GM12878 (cell line): ENCODE data around the gene CDKN2B-AS1. TPM values are rescaled to one million over a fixed set of nuclear protein-coding genes. Genes with fewer than 3 reads are reported as not detected.

Source experiments
- ATF3 ChIP-seq: IDR thresholded peaks from 2 replicates; pipeline ENCODE4 v1.6.1; 2011; ENCODE audit warnings: low read depth, mild to moderate bottlenecking, low read length, moderate library complexity, borderline replicate concordance; ENCODE audit errors: extremely low read depth
- CHD4 ChIP-seq: fragments of 200-600 bp; sonication (generic); IDR thresholded peaks from 2 replicates; pipeline ENCODE4 v1.6.1; 2016; ENCODE audit warnings: mild to moderate bottlenecking
- CREB1 ChIP-seq: IDR thresholded peaks from 2 replicates; pipeline ENCODE4 v1.6.1; 2012; ENCODE audit warnings: low read depth, mild to moderate bottlenecking, inconsistent platforms
- E4F1 ChIP-seq: fragments of 450-650 bp; IDR thresholded peaks from 2 replicates; pipeline ENCODE4 v1.6.1; 2018; ENCODE audit warnings: borderline replicate concordance, mild to moderate bottlenecking; ENCODE audit not compliant: partially characterized antibody
- EED ChIP-seq: sonication (generic); IDR thresholded peaks from 2 replicates; pipeline ENCODE4 v1.6.1; 2016; ENCODE audit warnings: antibody characterized with exemption, low read depth
- NFXL1 ChIP-seq: fragments of 450-650 bp; IDR thresholded peaks from 2 replicates; pipeline ENCODE4 v1.6.1; 2017; ENCODE audit warnings: antibody characterized with exemption, mild to moderate bottlenecking, borderline replicate concordance
- PBX3 ChIP-seq: IDR thresholded peaks from 2 replicates; pipeline ENCODE4 v1.6.1; 2011; ENCODE audit warnings: mild to moderate bottlenecking, low read depth, low read length, moderate library complexity; ENCODE audit not compliant: insufficient replicate concordance
- PML ChIP-seq: IDR thresholded peaks from 2 replicates; pipeline ENCODE4 v1.6.1; 2012; ENCODE audit warnings: low read length, inconsistent platforms
- STAT3 ChIP-seq: IDR thresholded peaks from 2 replicates; pipeline ENCODE4 v1.6.1; 2011; ENCODE audit warnings: low read depth, low read length, improper control_type of control experiment
- TCF12 ChIP-seq: IDR thresholded peaks from 2 replicates; pipeline ENCODE4 v1.6.1; 2011; ENCODE audit warnings: low read depth, mild to moderate bottlenecking, low read length
- ZNF592 ChIP-seq: fragments of 450-650 bp; IDR thresholded peaks from 2 replicates; pipeline ENCODE4 v1.6.1; 2017; ENCODE audit warnings: mild to moderate bottlenecking, moderate library complexity
- polyA plus RNA-seq, 11 experiments: library from polyadenylated mRNA; depleted of rRNA in 4 of 11; unstranded in 6 of 11; stranded (reverse) in 5 of 11; fragments of >200 nt; fragmentation: Nextera tagmentation in 4 of 11; fragmentation: Illumina TruSeq in 1 of 11; extraction: Ambion mirVana in 4 of 11; extraction: Trizol in 1 of 11; gene quantifications; 1 replicate in 1 of 11; 2 replicates in 10 of 11; pipeline versions ENCODE4 v1.2.1 to v1.2.3, GENCODE V29; 2011 to 2016; ENCODE audit warnings: inconsistent platforms in 2 of 11, missing spikeins in 2 of 11, low read depth in 1 of 11
- total RNA-seq, 4 experiments: library from RNA; depleted of rRNA in 3 of 4; stranded (reverse); fragments of >200 nt in 3 of 4; fragmentation: Illumina TruSeq in 1 of 4; extraction: Trizol in 1 of 4; gene quantifications; 2 replicates each; pipeline versions ENCODE4 v1.2.1 to v1.2.3, GENCODE V29; 2013 to 2021
- TF ChIP-seq, protein P1 (sequence below): fragments of 450-650 bp; IDR thresholded peaks from 2 replicates; pipeline ENCODE4 v1.6.1; 2017; ENCODE audit warnings: mild to moderate bottlenecking, low read depth, inconsistent platforms; ENCODE audit not compliant: poor library complexity, severe bottlenecking
- TF ChIP-seq, protein P2 (sequence below): fragments of 150-350 bp; IDR thresholded peaks from 2 replicates; pipeline ENCODE4 v1.6.1; 2014; ENCODE audit warnings: mild to moderate bottlenecking, low read depth, low read length
- TF ChIP-seq, protein P3 (sequence below): fragments of 450-650 bp; IDR thresholded peaks from 2 replicates; pipeline ENCODE4 v1.6.1; 2016; ENCODE audit warnings: mild to moderate bottlenecking

CDKN2B-AS1 gene
- total and polyA plus RNA-seq, 10 of the 15 experiments (the other 5 are each of a cell fraction or from before 2014, with no cell fraction given): 0.22 to 2.2 (median 1.0) TPM; not detected in 1

- TF ChIP-seq, protein P1, sequence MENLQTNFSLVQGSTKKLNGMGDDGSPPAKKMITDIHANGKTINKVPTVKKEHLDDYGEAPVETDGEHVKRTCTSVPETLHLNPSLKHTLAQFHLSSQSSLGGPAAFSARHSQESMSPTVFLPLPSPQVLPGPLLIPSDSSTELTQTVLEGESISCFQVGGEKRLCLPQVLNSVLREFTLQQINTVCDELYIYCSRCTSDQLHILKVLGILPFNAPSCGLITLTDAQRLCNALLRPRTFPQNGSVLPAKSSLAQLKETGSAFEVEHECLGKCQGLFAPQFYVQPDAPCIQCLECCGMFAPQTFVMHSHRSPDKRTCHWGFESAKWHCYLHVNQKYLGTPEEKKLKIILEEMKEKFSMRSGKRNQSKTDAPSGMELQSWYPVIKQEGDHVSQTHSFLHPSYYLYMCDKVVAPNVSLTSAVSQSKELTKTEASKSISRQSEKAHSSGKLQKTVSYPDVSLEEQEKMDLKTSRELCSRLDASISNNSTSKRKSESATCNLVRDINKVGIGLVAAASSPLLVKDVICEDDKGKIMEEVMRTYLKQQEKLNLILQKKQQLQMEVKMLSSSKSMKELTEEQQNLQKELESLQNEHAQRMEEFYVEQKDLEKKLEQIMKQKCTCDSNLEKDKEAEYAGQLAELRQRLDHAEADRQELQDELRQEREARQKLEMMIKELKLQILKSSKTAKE: no peak
- no peak for TF ChIP-seq E4F1
- TF ChIP-seq TCF12: peak; percentile 87
- no peak for TF ChIP-seq ATF3
- TF ChIP-seq CREB1: peak; percentile 25; the same call in 1 of the 2 replicates
- TF ChIP-seq, protein P2, sequence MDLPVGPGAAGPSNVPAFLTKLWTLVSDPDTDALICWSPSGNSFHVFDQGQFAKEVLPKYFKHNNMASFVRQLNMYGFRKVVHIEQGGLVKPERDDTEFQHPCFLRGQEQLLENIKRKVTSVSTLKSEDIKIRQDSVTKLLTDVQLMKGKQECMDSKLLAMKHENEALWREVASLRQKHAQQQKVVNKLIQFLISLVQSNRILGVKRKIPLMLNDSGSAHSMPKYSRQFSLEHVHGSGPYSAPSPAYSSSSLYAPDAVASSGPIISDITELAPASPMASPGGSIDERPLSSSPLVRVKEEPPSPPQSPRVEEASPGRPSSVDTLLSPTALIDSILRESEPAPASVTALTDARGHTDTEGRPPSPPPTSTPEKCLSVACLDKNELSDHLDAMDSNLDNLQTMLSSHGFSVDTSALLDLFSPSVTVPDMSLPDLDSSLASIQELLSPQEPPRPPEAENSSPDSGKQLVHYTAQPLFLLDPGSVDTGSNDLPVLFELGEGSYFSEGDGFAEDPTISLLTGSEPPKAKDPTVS: no peak
- peak; percentile 69 for TF ChIP-seq PML
- no peak for TF ChIP-seq CHD4
- TF ChIP-seq ZNF592: no peak
- TF ChIP-seq PBX3: peak; percentile 33
- TF ChIP-seq NFXL1: no peak
- TF ChIP-seq STAT3: no peak
- peak; percentile 55; the same call in 1 of the 2 replicates for TF ChIP-seq EED
- TF ChIP-seq, protein P3, sequence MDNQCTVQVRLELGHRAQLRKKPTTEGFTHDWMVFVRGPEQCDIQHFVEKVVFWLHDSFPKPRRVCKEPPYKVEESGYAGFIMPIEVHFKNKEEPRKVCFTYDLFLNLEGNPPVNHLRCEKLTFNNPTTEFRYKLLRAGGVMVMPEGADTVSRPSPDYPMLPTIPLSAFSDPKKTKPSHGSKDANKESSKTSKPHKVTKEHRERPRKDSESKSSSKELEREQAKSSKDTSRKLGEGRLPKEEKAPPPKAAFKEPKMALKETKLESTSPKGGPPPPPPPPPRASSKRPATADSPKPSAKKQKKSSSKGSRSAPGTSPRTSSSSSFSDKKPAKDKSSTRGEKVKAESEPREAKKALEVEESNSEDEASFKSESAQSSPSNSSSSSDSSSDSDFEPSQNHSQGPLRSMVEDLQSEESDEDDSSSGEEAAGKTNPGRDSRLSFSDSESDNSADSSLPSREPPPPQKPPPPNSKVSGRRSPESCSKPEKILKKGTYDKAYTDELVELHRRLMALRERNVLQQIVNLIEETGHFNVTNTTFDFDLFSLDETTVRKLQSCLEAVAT: no peak
These were observed 85.3 kb downstream of the CDKN2B-AS1 start (continued) for GRCh38 chr9:22079873-22080341.
